Ovary (tissue), 9 donors: ENCODE measurements around the gene ELFN1. TPM values are rescaled to one million over a fixed set of nuclear protein-coding genes. Genes with fewer than 3 reads are reported as not detected.

ENCODE experiments used
- DNase-seq, 5 donors: peaks; one replicate each; pipeline ENCODE4 v3.0.0-alpha.2; 2019 to 2020
- H3K27ac ChIP-seq, 2 donors: fragments of 200-600 bp; one replicate each; pipeline versions ENCODE4 v1.5.1 to v1.8.0; 2019 to 2022
- H3K27me3 ChIP-seq: fragments of 200-600 bp; one replicate; pipeline ENCODE4 v1.8.0; 2022
- H3K36me3 ChIP-seq: fragments of 200-600 bp; sonication (generic); one replicate; pipeline ENCODE4 v1.5.1; 2019
- H3K4me1 ChIP-seq: one replicate; pipeline ENCODE4 v1.8.1; 2013; ENCODE audit warnings: mild to moderate bottlenecking, moderate library complexity; ENCODE audit not compliant: insufficient read depth
- H3K4me3 ChIP-seq: fragments of 200-600 bp; sonication (generic); one replicate; pipeline ENCODE4 v1.5.1; 2017
- H3K9me3 ChIP-seq, 2 donors: fragments of 200-600 bp in 1 of 2; sonication (generic) in 1 of 2; one replicate each; pipeline versions ENCODE4 v1.5.1 to v1.8.1; 2013 to 2019; ENCODE audit warnings: mild to moderate bottlenecking in 1 of 2, moderate library complexity in 1 of 2
- EP300 ChIP-seq: sonication (generic); formaldehyde crosslinking; IDR thresholded peaks from one replicate; pipeline ENCODE4 v1.6.1; 2017; ENCODE audit warnings: antibody characterized with exemption
- POLR2A ChIP-seq: fragments of 450-650 bp; IDR thresholded peaks from one replicate; pipeline ENCODE4 v1.6.1; 2017; ENCODE audit warnings: antibody characterized with exemption, mild to moderate bottlenecking, moderate library complexity
- WGBS, 3 donors: extraction: QIAGEN DNeasy Blood & Tissue Kit in 1 of 3; methylation state at CpG; one replicate each; pipeline versions ENCODE4 v1.1.5 to v1.1.7; 2013 to 2017; 5-methylcytosine and 5-hydroxymethylcytosine counted together
- intact Hi-C, 4 donors: fragments of 100-400 bp; cut with DNase I; formaldehyde crosslinking; loops; one replicate each; pipeline versions ENCODE4 v1.11.0 to v1.15.1; 2022 to 2023
- polyA plus RNA-seq, 2 donors: library from polyadenylated mRNA; stranded (reverse); fragments of 200-250 nt in 1 of 2; fragments of 350-450 nt in 1 of 2; fragmentation: Illumina TruSeq in 1 of 2; extraction: RNeasy Lipid Tissue Mini Kit (QIAGEN cat#74804) in 1 of 2; gene quantifications; one replicate each; pipeline ENCODE4 v1.2.3, GENCODE V29; 2013 to 2014
- total RNA-seq, 7 donors: library from RNA; depleted of rRNA in 2 of 7; stranded (reverse); fragments of >200 nt in 2 of 7; fragmentation: NEBNext Ultra II Directional in 3 of 7; extraction: Animal tissue kit (Norgen Biotek cat#: 25700) in 3 of 7; gene quantifications; one replicate each; pipeline versions ENCODE4 v1.1.0 to v1.2.4, GENCODE V29; 2016 to 2023
- TF ChIP-seq, protein P1 (sequence below), 3 donors: fragments of 450-650 bp in 2 of 3; fragments of 200-600 bp in 1 of 3; IDR thresholded peaks; one replicate each; pipeline versions ENCODE4 v1.5.1 to v1.8.0; 2016 to 2022; ENCODE audit warnings: antibody characterized with exemption in 3 of 3, mild to moderate bottlenecking in 1 of 3
- donor health status: DM: no; HTN: no; CAD: no; lungs with moderate emphysema.
- donor health status: DM: no; HTN: no; CAD: no.
- donor health status: Bipolar disorder and iron deficiency.
- donor health status: DM: yes; HTN: yes; CAD: no.
- donor health status: DM: no; HTN: no; CAD: no.
- donor health status: DM: yes; HTN: yes; CAD: no.

The ELFN1 gene
- total and polyA plus RNA-seq, 9 donors, result 0.05 to 1.5 (median 0.60) TPM

DNA sequence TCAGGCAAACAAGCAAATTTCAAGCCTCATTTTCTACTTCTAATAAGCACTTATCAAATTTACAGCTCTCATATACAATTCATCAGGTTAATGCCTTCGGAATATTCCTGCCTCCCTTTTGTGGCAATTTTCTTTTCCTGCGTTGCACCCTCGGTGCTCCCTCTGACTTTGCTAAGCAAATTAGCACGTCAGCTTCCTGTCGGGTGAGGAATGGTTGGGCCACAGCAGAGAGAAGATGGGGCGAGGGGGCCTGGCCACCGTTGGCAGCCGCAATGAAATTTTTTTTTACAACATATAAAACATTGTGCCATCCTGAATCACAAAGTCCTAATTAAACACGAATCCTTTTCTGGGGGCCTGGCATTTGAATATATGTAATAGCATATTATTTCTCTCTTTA, 28.1 kb downstream of the ELFN1 start:
- H3K27me3 ChIP-seq, result no peaks in the 10 kb centered on the region
- TF ChIP-seq EP300 (no peak), POLR2A (no peak)
- TF ChIP-seq, protein P1, sequence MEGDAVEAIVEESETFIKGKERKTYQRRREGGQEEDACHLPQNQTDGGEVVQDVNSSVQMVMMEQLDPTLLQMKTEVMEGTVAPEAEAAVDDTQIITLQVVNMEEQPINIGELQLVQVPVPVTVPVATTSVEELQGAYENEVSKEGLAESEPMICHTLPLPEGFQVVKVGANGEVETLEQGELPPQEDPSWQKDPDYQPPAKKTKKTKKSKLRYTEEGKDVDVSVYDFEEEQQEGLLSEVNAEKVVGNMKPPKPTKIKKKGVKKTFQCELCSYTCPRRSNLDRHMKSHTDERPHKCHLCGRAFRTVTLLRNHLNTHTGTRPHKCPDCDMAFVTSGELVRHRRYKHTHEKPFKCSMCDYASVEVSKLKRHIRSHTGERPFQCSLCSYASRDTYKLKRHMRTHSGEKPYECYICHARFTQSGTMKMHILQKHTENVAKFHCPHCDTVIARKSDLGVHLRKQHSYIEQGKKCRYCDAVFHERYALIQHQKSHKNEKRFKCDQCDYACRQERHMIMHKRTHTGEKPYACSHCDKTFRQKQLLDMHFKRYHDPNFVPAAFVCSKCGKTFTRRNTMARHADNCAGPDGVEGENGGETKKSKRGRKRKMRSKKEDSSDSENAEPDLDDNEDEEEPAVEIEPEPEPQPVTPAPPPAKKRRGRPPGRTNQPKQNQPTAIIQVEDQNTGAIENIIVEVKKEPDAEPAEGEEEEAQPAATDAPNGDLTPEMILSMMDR (IDR thresholded peaks at IDR 0.05), result no peak
- 51 to 62% (median 60%) methylated on average over 9 of the region's 9 CpGs for WGBS, 3 donors
- no peaks in the 10 kb centered on the region for H3K9me3 ChIP-seq
- no peak for DNase-seq
- H3K4me3 ChIP-seq, result no peak overlapping the region
- H3K4me1 ChIP-seq, result no peaks in the 10 kb centered on the region
- intact Hi-C loops, result no loop called here
- no peak overlapping the region for H3K27ac ChIP-seq
- H3K36me3 ChIP-seq, result no peaks in the 10 kb centered on the region

DNA sequence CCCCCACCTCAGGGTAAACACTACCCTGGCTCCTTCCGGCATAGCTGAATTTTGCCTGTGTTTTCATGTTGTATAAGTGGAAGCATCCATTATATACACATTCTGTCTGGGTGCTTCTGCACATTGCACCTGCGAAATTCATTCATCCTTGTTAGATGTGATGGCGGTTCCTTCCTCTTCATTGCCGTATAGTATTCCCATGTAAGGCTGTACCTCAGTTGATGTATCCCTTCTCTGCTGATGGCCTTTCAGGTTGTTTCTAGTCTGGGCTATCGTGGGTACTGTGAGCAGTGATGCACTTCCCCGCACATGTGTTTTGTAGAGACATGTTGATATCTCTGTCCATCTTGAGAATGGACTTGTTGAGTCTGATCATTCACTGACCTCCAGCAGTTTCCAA, 28.9 kb downstream of the ELFN1 start:
- DNase-seq, result no peak
- 93 to 96% (median 96%) methylated on average over 6 of the region's 6 CpGs for WGBS, 3 donors
- Histone ChIP-seq H3K36me3 (no peaks in the 10 kb centered on the region), H3K4me3 (no peak overlapping the region), H3K4me1 (no peaks in the 10 kb centered on the region), H3K9me3 (no peaks in the 10 kb centered on the region), H3K27me3 (no peaks in the 10 kb centered on the region), H3K27ac (no peak overlapping the region)
- intact Hi-C loops, result no loop called here
- TF ChIP-seq, protein P1 (IDR thresholded peaks at IDR 0.05), result no peak
- no peak for TF ChIP-seq EP300
- no peak for TF ChIP-seq POLR2A

DNA sequence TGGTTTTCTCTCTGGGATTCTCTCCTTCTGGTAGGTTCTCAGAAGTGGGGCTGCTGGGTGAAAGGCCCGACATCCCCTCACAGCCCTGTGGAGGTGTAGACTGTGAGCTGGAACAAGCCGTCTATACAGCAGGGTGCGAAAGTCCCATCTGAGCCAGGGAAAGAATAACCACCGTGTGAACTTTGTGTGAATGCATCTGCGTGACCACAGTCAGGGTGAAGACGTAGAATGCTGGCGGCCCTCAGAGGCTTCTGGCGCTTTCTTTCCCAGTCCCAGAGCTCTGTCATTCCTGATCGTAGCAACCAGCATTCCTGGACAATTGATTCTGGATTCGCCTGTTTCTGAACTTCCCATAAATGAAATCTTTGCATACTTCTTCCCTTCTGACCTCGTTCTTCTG, 30.0 kb downstream of the ELFN1 start:
- no peaks in the 10 kb centered on the region for H3K36me3 ChIP-seq
- H3K27me3 ChIP-seq, result no peaks in the 10 kb centered on the region
- no peak overlapping the region for H3K27ac ChIP-seq
- no peak for TF ChIP-seq EP300
- TF ChIP-seq, protein P1 (IDR thresholded peaks at IDR 0.05), result no peak
- no peak for TF ChIP-seq POLR2A
- no peaks in the 10 kb centered on the region for H3K9me3 ChIP-seq
- H3K4me3 ChIP-seq, result no peak overlapping the region
- H3K4me1 ChIP-seq, result no peaks in the 10 kb centered on the region
- DNase-seq, result peak in 1 of 5 donors; percentile 2
- intact Hi-C loops, result no loop called here
- 89 to 92% (median 92%) methylated on average over 11 of the region's 11 CpGs for WGBS, 3 donors

DNA sequence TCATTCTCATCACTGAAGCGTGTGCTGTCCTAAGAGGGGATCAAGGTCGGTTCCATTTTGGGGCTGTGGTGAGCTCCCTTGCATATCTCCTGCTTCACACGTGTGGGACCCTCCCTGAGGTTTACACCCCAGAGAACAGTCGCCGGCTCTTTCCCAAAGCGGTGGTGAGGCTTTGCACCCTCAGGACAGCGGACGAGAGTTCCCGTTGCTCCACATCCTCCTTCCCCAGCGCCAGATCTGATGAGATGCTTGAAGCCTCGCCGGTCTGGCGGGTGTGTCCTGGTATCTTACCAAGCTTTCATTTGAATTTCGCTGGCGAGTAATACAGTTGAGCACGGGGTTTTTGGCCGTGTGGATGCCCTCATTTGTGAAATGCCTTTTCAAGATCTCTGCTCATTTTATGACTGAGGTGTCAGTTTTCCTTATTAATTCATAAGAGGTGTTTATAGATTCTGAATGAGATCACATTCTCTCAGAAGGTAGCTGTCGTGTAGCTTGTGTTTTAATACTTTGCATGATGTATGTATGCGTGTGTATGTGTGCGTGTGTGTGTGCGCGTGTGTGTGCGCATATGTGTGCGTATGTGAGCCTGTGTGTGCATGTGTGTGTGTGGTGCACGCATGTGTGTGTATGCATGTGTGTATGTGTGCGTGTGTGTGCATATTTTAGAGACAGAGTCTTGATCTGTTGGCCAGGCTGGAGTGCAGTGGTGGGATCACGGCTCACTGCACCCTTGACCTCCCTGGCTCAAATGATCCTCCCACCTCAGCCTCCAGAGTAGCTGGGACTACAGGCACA, 30.7 kb downstream of the ELFN1 start:
- Histone ChIP-seq H3K36me3 (no peaks in the 10 kb centered on the region), H3K27ac (no peak overlapping the region), H3K27me3 (no peaks in the 10 kb centered on the region), H3K4me3 (no peak overlapping the region), H3K9me3 (no peaks in the 10 kb centered on the region), H3K4me1 (no peaks in the 10 kb centered on the region)
- DNase-seq, result peak in 2 of 5 donors; percentile 1 to 5
- intact Hi-C loops, result no loop called here
- WGBS, 3 donors, result 90 to 91% (median 90%) methylated on average over 27 of the region's 27 CpGs
- TF ChIP-seq EP300 (no peak), POLR2A (no peak)
- TF ChIP-seq, protein P1 (IDR thresholded peaks at IDR 0.05), result no peak
